ENCODE results near the gene STK38L.

Gene STK38L

DNA sequence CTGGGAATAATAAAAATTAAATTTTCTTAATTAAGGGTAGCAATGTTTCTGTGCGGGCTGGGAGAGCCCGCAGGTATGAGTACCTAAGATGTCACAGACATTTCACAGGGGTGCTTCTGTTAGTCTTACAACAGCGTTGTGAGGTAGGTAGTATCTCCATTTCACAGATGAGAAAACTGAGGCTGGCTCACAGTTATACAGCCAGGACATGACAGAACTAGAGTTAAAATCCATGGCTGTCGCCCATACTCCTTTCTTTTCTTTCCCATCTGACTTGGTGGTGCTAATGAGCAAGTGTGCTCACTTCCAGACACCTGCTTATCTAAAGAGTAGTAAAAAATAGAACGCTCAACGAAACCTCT, 90.6 kb downstream of the STK38L start:
- Mint-ChIP-seq H3K27ac (no peak overlapping the region), H3K27me3 (peaks cover 38% of the 10 kb centered on the region), H3K4me1 (ENCODE audit: low read depth) (peaks cover 52% of the 10 kb centered on the region), H3K4me3 (no peak overlapping the region), H3K36me3 (ENCODE audit: low read depth) (no peaks in the 10 kb centered on the region), H3K9me3 (no peaks in the 10 kb centered on the region)

DNA sequence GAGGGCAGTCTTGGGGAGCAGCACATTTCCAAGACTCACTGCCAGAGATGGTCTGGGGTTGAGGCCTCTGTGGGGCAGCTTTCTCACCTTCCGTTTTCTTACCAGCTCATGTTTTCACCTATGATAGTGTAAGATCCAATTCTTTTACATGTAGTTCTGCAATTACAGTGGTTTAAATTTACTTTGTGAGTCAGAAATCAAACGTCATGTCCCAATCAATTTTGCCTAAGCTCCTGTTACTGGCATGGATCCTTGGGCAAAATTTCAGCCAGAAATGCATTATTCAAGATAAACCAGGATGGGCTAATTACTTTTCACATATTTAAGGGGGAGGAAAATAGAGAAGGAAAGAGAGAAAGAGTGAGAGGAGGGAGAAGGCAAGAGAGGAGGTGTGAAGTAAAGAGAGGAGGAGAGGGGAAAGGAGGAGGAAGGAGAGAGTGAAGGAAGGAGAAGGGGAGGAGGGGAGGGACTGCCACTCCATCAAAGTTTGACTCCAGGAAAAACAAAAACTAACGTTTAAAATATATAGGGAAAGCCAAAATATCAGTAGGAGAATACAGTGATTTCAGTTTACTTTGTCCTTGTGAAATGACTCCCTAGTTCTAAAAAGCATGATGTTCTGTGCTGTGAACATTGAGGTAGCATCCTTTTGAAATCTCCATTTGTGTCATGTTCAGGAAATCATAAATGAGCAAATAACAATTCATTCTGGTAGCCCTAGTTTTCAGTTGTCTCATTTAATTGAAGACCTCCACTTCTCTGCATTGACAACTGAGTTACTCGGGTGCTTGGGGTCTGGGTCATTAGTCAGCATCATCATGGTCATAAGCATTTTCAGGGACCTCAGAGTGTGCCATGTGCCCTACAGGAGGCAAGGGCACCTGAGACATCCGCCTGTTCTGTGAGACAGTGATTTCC, 91.5 kb downstream of the STK38L start:
- Mint-ChIP-seq H3K27ac (no peak overlapping the region), H3K27me3 (peaks cover 35% of the 10 kb centered on the region), H3K4me3 (no peak overlapping the region), H3K4me1 (ENCODE audit: low read depth) (peaks cover 46% of the 10 kb centered on the region), H3K9me3 (no peaks in the 10 kb centered on the region), H3K36me3 (ENCODE audit: low read depth) (no peaks in the 10 kb centered on the region)

DNA sequence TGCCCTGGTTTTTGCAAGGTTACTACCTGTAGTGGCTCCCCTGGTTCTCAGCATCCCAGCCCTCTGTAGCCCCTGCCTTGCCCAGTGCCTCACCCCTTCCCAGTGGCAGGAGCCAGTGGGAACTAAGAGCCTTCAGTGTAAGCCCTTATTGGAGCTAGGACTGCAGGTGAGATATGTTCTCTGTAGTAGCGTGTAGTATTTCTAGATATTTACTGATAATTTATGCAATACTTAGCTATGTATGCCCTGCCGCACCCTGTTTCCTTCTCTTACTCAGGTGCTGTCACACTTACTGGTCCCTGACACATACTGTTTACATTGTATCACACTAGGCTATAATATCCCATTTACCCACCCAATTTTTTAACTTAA, 92.2 kb downstream of the STK38L start:
- Mint-ChIP-seq H3K27me3 (peaks cover 35% of the 10 kb centered on the region), H3K27ac (no peak overlapping the region), H3K4me1 (ENCODE audit: low read depth) (peaks cover 40% of the 10 kb centered on the region), H3K9me3 (no peaks in the 10 kb centered on the region), H3K36me3 (ENCODE audit: low read depth) (no peaks in the 10 kb centered on the region), H3K4me3 (no peak overlapping the region)

GRCh38 chr12:27337376-27337775, 93.3 kb downstream of the STK38L start:
- H3K4me1 Mint-ChIP-seq (ENCODE audit: low read depth), result peaks cover 28% of the 10 kb centered on the region
- H3K36me3 Mint-ChIP-seq (ENCODE audit: low read depth), result no peaks in the 10 kb centered on the region
- H3K27me3 Mint-ChIP-seq, result peaks cover 33% of the 10 kb centered on the region
- no peak overlapping the region for H3K4me3 Mint-ChIP-seq
- no peak overlapping the region for H3K27ac Mint-ChIP-seq
- H3K9me3 Mint-ChIP-seq, result no peaks in the 10 kb centered on the region

DNA sequence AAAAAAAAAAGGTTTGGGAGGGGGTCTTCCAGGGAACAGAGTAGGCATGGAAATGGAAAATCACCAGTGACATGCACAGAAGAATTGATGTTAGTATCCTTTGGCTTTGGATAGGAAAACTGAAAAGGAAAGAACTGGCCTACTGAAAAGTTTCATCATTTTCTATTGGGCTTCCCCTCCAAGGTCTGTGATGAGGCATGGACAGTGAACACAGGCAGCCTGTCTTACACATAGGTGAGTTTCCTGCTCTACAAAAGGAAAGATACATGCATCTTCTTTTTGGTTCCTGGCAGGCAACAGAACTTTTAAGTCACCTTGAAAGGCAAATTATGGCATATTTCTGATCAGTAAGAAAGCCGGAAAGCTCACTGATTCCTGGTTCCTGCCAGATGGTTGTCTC, 94.4 kb downstream of the STK38L start:
- H3K36me3 Mint-ChIP-seq (ENCODE audit: low read depth), result no peaks in the 10 kb centered on the region
- no peak overlapping the region for H3K27ac Mint-ChIP-seq
- H3K4me3 Mint-ChIP-seq, result no peak overlapping the region
- H3K9me3 Mint-ChIP-seq, result no peaks in the 10 kb centered on the region
- H3K27me3 Mint-ChIP-seq, result peaks cover 30% of the 10 kb centered on the region
- H3K4me1 Mint-ChIP-seq (ENCODE audit: low read depth), result peaks cover 25% of the 10 kb centered on the region

DNA sequence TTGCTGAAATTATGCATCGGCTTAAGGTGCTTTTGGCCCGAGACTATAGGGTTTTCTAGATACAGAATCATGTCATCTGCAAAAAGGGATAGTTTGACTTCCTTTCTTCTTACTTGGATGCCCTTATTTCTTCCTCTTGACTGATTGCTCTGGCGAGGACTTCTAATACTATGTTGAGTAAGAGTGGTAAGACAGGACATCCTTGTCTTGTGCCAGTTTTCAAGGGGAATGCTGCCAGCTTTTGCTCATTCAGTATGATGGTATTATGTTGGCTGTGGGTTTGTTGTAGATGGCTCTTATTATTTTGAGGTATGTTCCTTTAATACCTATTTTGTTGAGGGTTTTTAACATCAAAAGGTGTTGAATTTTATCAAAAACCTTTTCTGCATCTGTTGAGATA, 96.9 kb downstream of the STK38L start:
- peaks cover 12% of the 10 kb centered on the region for H3K27me3 Mint-ChIP-seq
- no peaks in the 10 kb centered on the region for H3K36me3 Mint-ChIP-seq (ENCODE audit: low read depth)
- no peak overlapping the region for H3K27ac Mint-ChIP-seq
- H3K4me3 Mint-ChIP-seq, result no peak overlapping the region
- H3K4me1 Mint-ChIP-seq (ENCODE audit: low read depth), result peaks cover 12% of the 10 kb centered on the region
- no peaks in the 10 kb centered on the region for H3K9me3 Mint-ChIP-seq

DNA sequence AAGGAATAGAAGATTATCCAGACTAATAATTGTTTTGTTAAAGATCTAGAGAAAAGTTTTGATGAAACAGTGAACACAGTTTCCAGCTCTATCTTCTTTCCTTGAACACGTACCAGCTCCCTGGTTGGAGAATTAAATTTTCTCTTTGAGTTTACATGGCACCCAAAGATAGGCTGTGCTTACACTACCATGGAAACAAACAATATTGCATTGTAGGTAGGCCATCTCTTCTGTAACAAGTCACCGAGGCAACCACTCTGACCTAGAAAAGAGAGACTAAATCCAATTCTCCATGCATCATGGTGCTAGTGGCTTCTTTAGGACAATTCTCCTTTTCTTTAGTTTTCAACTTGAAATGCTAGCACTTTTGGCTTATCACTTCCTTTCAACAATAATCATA, 98.5 kb downstream of the STK38L start:
- no peaks in the 10 kb centered on the region for H3K9me3 Mint-ChIP-seq
- H3K4me3 Mint-ChIP-seq, result no peak overlapping the region
- no peaks in the 10 kb centered on the region for H3K36me3 Mint-ChIP-seq (ENCODE audit: low read depth)
- H3K27me3 Mint-ChIP-seq, result peaks cover 4% of the 10 kb centered on the region
- H3K27ac Mint-ChIP-seq, result no peak overlapping the region
- H3K4me1 Mint-ChIP-seq (ENCODE audit: low read depth), result peaks cover 9% of the 10 kb centered on the region

GRCh38 chr12:27343255-27344000, 99.3 kb downstream of the STK38L start:
- H3K4me1 Mint-ChIP-seq (ENCODE audit: low read depth), result peaks cover 1% of the 10 kb centered on the region
- H3K27me3 Mint-ChIP-seq, result no peaks in the 10 kb centered on the region
- H3K36me3 Mint-ChIP-seq (ENCODE audit: low read depth), result no peaks in the 10 kb centered on the region
- H3K9me3 Mint-ChIP-seq, result no peaks in the 10 kb centered on the region
- no peak overlapping the region for H3K4me3 Mint-ChIP-seq
- H3K27ac Mint-ChIP-seq, result no peak overlapping the region

DNA sequence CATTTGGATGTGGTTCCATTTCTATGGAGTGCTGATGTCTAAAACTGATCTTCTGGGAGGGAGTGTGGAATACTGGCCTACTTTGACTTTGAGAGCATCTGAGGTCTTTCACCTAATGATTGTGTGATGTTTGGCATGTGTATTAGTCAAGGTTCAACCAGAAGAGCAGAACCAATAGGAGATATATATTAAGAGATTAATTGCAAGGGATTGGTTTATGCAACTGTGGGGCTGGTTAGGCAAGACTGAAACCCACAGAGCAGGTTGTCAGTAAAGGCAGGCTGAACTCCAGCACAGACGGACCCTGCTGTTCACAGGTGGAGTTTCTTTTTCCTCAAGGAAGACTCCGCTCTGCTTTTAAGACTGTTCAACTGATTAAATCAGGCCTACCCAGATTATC, 100.2 kb downstream of the STK38L start:
- no peak overlapping the region for H3K27ac Mint-ChIP-seq
- H3K4me1 Mint-ChIP-seq (ENCODE audit: low read depth), result no peaks in the 10 kb centered on the region
- H3K9me3 Mint-ChIP-seq, result no peaks in the 10 kb centered on the region
- no peaks in the 10 kb centered on the region for H3K36me3 Mint-ChIP-seq (ENCODE audit: low read depth)
- no peak overlapping the region for H3K4me3 Mint-ChIP-seq
- H3K27me3 Mint-ChIP-seq, result no peaks in the 10 kb centered on the region

GRCh38 chr12:27344760-27345159, 100.7 kb downstream of the STK38L start:
- no peaks in the 10 kb centered on the region for H3K9me3 Mint-ChIP-seq
- H3K4me1 Mint-ChIP-seq (ENCODE audit: low read depth), result no peaks in the 10 kb centered on the region
- H3K27ac Mint-ChIP-seq, result no peak overlapping the region
- no peak overlapping the region for H3K4me3 Mint-ChIP-seq
- H3K36me3 Mint-ChIP-seq (ENCODE audit: low read depth), result no peaks in the 10 kb centered on the region
- H3K27me3 Mint-ChIP-seq, result no peaks in the 10 kb centered on the region

DNA sequence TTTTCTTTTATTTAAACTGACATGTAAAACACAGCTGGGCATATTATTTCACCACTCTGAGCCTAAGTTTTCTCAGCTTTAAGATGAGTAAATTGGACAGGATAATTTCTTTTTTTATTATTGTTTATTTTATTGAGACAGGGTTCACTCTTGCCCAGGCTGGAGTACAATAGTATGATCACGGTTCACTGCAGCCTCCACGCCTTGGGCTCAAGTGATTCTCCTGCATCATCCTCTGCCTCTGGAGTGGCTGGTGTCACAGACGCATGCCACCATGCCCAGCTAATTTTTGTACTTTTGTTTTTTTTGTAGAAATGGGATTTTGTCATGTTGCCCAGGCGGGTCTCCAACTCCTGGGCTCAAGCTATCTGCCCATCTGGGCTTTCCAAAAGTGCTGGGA, 101.3 kb downstream of the STK38L start:
- Mint-ChIP-seq H3K9me3 (no peaks in the 10 kb centered on the region), H3K27ac (no peak overlapping the region), H3K27me3 (no peaks in the 10 kb centered on the region), H3K4me3 (no peak overlapping the region), H3K36me3 (ENCODE audit: low read depth) (no peaks in the 10 kb centered on the region), H3K4me1 (ENCODE audit: low read depth) (no peaks in the 10 kb centered on the region)

- H3K4me3 Mint-ChIP-seq, result no peak overlapping the region
- H3K27ac Mint-ChIP-seq, result no peak overlapping the region
- H3K27me3 Mint-ChIP-seq, result no peaks in the 10 kb centered on the region
- no peaks in the 10 kb centered on the region for H3K36me3 Mint-ChIP-seq (ENCODE audit: low read depth)
- no peaks in the 10 kb centered on the region for H3K4me1 Mint-ChIP-seq (ENCODE audit: low read depth)
- no peaks in the 10 kb centered on the region for H3K9me3 Mint-ChIP-seq
These were observed 103.7 kb downstream of the STK38L start for GRCh38 chr12:27347779-27348178.

- H3K27me3 Mint-ChIP-seq, result no peaks in the 10 kb centered on the region
- H3K27ac Mint-ChIP-seq, result no peak overlapping the region
- no peaks in the 10 kb centered on the region for H3K4me1 Mint-ChIP-seq (ENCODE audit: low read depth)
- H3K9me3 Mint-ChIP-seq, result no peaks in the 10 kb centered on the region
- H3K4me3 Mint-ChIP-seq, result no peak overlapping the region
- H3K36me3 Mint-ChIP-seq (ENCODE audit: low read depth), result no peaks in the 10 kb centered on the region
These were observed 107.4 kb downstream of the STK38L start for GRCh38 chr12:27351476-27351875.

DNA sequence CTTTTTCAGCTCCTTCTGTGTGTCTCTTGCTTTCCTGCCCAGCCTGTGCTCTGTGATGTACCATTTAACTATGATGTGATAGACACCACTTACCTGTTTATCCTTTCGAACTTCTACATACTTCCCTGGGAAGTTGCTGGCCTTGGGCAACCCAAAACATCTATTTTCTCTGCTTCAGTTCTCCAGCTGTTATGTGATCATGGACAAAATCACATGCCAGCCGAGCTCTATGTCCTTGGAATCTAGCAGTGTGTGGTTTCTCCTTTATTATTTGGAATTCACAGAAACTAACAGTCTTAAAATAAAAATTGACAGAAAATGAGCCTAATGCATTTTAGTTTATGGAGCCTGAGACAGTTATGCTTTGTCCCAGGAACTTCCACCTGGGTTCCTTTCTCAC, 111.4 kb downstream of the STK38L start:
- no peaks in the 10 kb centered on the region for H3K4me1 Mint-ChIP-seq (ENCODE audit: low read depth)
- H3K36me3 Mint-ChIP-seq (ENCODE audit: low read depth), result no peaks in the 10 kb centered on the region
- no peaks in the 10 kb centered on the region for H3K9me3 Mint-ChIP-seq
- no peak overlapping the region for H3K27ac Mint-ChIP-seq
- H3K4me3 Mint-ChIP-seq, result no peak overlapping the region
- no peaks in the 10 kb centered on the region for H3K27me3 Mint-ChIP-seq

- Mint-ChIP-seq H3K4me3 (no peak overlapping the region), H3K4me1 (ENCODE audit: low read depth) (no peaks in the 10 kb centered on the region), H3K36me3 (ENCODE audit: low read depth) (no peaks in the 10 kb centered on the region), H3K27me3 (no peaks in the 10 kb centered on the region), H3K27ac (no peak overlapping the region), H3K9me3 (no peaks in the 10 kb centered on the region)
These were observed 111.9 kb downstream of the STK38L start for GRCh38 chr12:27355979-27356378.

All from stimulated activated naive CD8-positive, alpha-beta T cell treated with anti-CD3 and anti-CD28 coated beads, Interleukin-15, Interleukin-2, amounts not matched to agents 100 ng/mL and 50 ng/mL, for 24 hours (primary cell).